LNCAP (cell line): ENCODE measurements around the gene CELSR3.

Experiments used
- CTCF ChIP-seq: fragments of 450-650 bp; IDR thresholded peaks from 2 replicates; pipeline ENCODE4 v1.5.1; 2017; ENCODE audit warnings: mild to moderate bottlenecking

The CELSR3 gene

GRCh38 chr3:48598323-48599076, 64.2 kb downstream of the CELSR3 start:
- no peak for TF ChIP-seq CTCF

DNA sequence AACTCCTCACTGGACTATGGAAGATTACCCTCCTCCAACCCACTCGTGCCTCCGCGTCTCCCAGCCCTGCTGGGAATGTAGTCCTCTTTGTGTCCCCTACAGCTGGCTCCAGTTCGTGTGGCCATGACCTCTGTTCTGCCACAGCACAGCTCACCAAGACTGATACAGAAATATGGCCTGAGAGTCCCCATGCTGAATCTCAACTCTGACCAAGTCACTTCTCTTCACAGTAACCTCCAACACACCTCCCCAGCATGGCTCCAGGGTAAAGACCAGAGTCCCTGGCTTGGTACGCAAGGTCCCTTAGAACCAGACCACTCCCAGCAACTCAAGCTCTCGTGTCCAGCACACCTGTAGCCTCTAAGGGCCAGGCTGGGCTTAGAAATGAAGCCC, 65.3 kb downstream of the CELSR3 start:
- TF ChIP-seq CTCF = no peak

DNA sequence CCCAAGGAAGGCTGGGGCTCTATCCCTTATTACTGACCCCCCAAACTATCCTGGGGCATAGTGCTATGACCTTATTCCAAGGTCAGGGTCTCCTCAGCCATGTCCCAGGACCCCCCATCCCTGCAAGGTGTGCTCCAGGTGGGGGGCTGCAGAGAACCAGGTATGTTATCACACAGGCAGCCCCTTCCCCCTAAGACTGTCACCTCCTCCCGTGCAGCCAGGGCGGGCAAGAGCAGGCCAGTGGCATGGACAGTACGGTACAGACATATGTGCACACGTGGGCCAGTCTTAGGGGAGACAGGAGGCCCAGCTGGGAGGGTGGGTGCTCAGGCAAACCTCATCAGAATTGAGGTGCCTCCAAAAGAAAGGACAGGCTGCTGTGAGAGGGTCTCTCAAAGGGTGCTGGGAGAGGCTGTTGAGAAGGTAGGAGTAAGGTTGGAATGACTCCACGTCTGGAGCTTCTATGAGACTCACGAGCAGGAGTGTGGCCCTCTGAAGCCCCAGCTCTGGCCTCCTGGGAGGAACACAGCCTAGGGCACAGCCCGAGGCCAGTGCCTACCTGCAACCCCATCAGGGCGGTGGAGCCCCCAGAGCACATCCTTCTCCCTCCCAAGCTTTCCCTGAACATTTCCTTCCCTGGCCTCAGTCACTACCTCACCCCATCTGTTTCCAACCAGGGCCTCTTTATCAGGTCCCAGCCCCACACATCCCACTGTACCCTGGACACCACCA, 65.8 kb downstream of the CELSR3 start:
- no peak for TF ChIP-seq CTCF

DNA sequence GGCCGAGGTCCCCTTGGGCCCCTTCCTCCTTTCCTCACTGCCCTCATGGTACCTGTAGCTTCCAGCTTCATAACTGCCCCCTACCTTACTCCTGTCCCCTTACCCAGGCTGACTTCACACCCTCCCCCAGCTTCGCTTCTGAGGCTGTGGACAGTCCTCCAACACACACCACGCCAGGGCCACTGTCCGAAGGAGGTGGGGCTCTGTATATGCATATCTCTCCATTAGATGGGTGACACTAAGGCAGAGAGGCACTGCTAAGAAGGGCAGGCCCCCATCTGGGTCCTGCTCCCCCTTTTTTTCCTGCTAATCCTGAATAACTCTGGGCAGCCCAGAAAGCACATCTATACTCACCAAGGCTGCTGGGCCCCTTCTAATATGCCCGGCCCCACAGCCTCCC, 66.5 kb downstream of the CELSR3 start:
- TF ChIP-seq CTCF = no peak

GRCh38 chr3:48595526-48596121, 67.1 kb downstream of the CELSR3 start:
- TF ChIP-seq CTCF = no peak

- no peak for TF ChIP-seq CTCF
Measured at GRCh38 chr3:48595075-48595525, 67.6 kb downstream of the CELSR3 start, which contains the start of gene COL7A1. COL7A1 (minus strand) TSS chr3:48595329; CDS start chr3:48595159, 170 bp downstream.

DNA sequence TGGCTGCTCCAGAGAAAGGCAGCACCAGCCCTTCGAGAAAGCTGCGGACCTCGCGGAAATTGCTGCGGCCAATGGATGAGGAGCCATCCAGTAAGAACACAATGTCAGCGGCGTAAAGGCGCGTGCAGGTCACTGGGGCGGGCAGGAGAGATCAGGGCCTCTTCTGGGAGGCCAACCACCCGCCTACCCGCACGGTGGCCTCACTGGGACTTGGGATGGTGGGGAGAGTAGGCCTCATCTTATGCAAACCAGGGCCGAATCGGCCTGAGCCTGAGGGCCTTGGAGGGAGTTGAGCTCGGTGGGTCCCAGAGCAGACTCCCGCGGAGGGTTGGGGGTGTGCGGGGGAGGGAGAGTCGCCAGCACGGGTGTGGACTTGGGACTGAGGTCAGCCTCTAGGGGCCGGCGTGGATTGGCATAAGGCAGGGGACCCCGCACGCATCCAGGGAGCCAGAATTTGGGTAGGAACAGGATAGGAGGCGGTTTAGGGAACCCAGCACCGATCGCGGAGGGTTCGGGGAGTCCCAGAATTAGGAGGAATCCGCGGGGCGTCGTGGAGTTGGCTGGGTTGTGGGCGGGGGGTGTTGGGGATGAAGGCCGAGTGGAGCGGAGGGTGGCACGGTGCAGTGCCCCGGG, 68.2 kb downstream of the CELSR3 start:
- no peak for TF ChIP-seq CTCF
